ENCODE results near the gene ZBTB7B.

Gene ZBTB7B

DNA sequence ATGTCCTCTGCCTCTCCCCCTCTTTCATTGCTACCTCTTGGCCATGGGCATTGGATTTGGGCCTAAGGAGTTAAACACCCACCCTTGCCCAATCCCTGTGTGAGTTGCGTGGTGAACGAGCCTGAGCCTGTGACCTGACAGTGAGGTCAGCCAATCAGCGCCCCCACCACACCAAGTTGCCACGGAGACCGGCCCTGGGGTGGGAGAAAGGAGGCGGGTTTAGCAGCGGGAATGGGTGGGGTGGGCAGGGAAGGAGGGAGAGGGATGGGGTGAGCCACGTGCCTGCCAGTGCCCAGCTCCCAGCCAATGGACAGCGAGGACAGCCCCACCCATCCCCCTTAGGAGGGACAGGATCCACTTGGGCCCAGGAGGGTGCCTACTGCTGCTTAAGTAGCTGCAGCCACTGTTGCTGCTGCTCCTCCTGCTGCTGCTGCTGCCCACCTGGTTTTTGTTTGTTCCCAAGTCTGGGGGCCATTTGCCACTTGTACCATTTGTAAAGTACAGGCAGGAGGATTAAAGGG is 9.5 kb downstream of the ZBTB7B start:
- H3K27ac ChIP-seq (ENCODE audit: low read length): no peak overlapping the region
- peaks cover 15% of the 10 kb centered on the region; the same call in 1 of the 2 replicates for H3K79me2 ChIP-seq (ENCODE audit: low read length)
- H3K4me1 ChIP-seq (ENCODE audit: low read length): peaks cover 42% of the 10 kb centered on the region
- no peaks in the 10 kb centered on the region for H3K27me3 ChIP-seq (ENCODE audit: low read depth, low read length)
- no peak overlapping the region for H2AFZ ChIP-seq (ENCODE audit: low read depth, low read length)
- H3K9ac ChIP-seq (ENCODE audit: low read length): no peak overlapping the region
- H3K9me3 ChIP-seq (ENCODE audit: insufficient read depth, low read length): no peaks in the 10 kb centered on the region
- H3K4me2 ChIP-seq (ENCODE audit: low read length): no peak overlapping the region
- no peak overlapping the region for H3K4me3 ChIP-seq (ENCODE audit: low read length)
- TF ChIP-seq, protein P1, sequence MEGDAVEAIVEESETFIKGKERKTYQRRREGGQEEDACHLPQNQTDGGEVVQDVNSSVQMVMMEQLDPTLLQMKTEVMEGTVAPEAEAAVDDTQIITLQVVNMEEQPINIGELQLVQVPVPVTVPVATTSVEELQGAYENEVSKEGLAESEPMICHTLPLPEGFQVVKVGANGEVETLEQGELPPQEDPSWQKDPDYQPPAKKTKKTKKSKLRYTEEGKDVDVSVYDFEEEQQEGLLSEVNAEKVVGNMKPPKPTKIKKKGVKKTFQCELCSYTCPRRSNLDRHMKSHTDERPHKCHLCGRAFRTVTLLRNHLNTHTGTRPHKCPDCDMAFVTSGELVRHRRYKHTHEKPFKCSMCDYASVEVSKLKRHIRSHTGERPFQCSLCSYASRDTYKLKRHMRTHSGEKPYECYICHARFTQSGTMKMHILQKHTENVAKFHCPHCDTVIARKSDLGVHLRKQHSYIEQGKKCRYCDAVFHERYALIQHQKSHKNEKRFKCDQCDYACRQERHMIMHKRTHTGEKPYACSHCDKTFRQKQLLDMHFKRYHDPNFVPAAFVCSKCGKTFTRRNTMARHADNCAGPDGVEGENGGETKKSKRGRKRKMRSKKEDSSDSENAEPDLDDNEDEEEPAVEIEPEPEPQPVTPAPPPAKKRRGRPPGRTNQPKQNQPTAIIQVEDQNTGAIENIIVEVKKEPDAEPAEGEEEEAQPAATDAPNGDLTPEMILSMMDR (IDR thresholded peaks at IDR 0.05; ENCODE audit: low read depth, low read length): no peak
- TF ChIP-seq EZH2phosphoT487 (IDR thresholded peaks at IDR 0.05; ENCODE audit: low read depth): no peak
- H3K36me3 ChIP-seq (replicated peaks; ENCODE audit: low read depth, low read length): peaks cover 28% of the 10 kb centered on the region
- H4K20me1 ChIP-seq (ENCODE audit: insufficient read depth, low read length): peaks cover 60% of the 10 kb centered on the region

- H3K4me2 ChIP-seq (ENCODE audit: low read length): no peak overlapping the region
- H3K4me1 ChIP-seq (ENCODE audit: low read length): peaks cover 42% of the 10 kb centered on the region
- H4K20me1 ChIP-seq (ENCODE audit: insufficient read depth, low read length): peaks cover 53% of the 10 kb centered on the region
- no peaks in the 10 kb centered on the region for H3K27me3 ChIP-seq (ENCODE audit: low read depth, low read length)
- no peak overlapping the region for H2AFZ ChIP-seq (ENCODE audit: low read depth, low read length)
- no peak overlapping the region for H3K4me3 ChIP-seq (ENCODE audit: low read length)
- no peak overlapping the region for H3K27ac ChIP-seq (ENCODE audit: low read length)
- H3K9me3 ChIP-seq (ENCODE audit: insufficient read depth, low read length): no peaks in the 10 kb centered on the region
- TF ChIP-seq, protein P1 (IDR thresholded peaks at IDR 0.05; ENCODE audit: low read depth, low read length): no peak
- no peak for TF ChIP-seq EZH2phosphoT487 (IDR thresholded peaks at IDR 0.05; ENCODE audit: low read depth)
- peaks cover 28% of the 10 kb centered on the region for H3K36me3 ChIP-seq (replicated peaks; ENCODE audit: low read depth, low read length)
- H3K79me2 ChIP-seq (ENCODE audit: low read length): peaks cover 6% of the 10 kb centered on the region; the same call in 1 of the 2 replicates
- no peak overlapping the region for H3K9ac ChIP-seq (ENCODE audit: low read length)
These were observed 10.4 kb downstream of the ZBTB7B start for GRCh38 chr1:155012776-155013602.

DNA sequence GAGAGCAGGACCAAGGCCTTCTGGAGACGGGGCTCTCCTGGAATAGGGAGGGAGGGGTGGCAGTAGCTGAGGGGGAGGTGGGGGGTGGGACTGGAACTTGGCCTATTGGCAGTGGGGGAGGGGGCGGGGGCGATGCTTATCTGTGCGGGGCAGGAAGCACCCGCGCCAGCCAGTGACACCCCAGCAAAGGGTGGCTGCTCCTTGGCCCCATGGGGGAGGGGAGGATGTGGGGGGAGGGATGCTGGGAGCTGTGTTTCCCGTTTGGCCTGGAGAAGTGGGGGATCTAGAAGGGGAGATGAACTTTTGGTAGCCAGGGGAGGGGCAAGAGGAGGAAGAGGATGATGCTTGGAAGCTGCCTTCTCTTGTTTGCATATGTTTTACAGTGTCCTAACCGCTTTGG is 11.0 kb downstream of the ZBTB7B start:
- Histone ChIP-seq H4K20me1 (ENCODE audit: insufficient read depth, low read length) (peaks cover 47% of the 10 kb centered on the region), H3K4me3 (ENCODE audit: low read length) (no peak overlapping the region), H3K9me3 (ENCODE audit: insufficient read depth, low read length) (no peaks in the 10 kb centered on the region), H3K27me3 (ENCODE audit: low read depth, low read length) (no peaks in the 10 kb centered on the region), H3K9ac (ENCODE audit: low read length) (no peak overlapping the region), H3K27ac (ENCODE audit: low read length) (no peak overlapping the region), H3K4me1 (ENCODE audit: low read length) (peaks cover 41% of the 10 kb centered on the region), H3K36me3 (replicated peaks; ENCODE audit: low read depth, low read length) (peaks cover 25% of the 10 kb centered on the region), H3K4me2 (ENCODE audit: low read length) (no peak overlapping the region), H3K79me2 (ENCODE audit: low read length) (no peaks in the 10 kb centered on the region), H2AFZ (ENCODE audit: low read depth, low read length) (no peak overlapping the region)
- TF ChIP-seq, protein P1 (IDR thresholded peaks at IDR 0.05; ENCODE audit: low read depth, low read length): no peak
- no peak for TF ChIP-seq EZH2phosphoT487 (IDR thresholded peaks at IDR 0.05; ENCODE audit: low read depth)

DNA sequence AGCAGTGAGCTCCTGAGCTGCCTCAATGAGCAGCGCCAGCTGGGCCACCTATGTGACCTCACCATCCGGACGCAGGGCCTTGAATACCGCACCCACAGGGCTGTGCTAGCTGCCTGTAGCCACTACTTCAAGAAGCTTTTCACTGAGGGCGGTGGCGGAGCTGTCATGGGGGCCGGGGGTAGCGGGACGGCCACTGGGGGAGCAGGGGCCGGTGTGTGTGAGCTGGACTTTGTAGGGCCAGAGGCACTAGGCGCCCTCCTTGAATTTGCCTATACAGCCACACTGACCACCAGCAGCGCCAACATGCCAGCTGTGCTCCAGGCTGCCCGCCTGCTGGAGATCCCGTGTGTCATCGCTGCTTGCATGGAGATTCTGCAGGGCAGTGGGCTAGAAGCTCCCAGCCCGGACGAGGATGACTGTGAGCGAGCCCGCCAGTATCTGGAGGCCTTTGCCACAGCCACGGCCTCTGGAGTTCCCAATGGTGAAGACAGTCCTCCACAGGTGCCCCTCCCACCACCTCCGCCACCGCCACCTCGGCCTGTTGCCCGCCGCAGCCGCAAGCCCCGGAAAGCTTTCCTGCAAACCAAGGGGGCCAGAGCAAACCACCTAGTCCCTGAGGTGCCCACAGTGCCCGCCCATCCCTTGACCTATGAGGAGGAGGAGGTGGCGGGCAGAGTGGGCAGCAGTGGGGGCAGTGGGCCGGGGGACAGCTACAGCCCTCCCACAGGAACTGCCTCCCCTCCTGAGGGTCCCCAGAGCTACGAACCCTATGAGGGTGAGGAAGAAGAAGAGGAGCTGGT is 12.3 kb downstream of the ZBTB7B start:
- Histone ChIP-seq H3K4me3 (ENCODE audit: low read length) (no peak overlapping the region), H3K79me2 (ENCODE audit: low read length) (no peaks in the 10 kb centered on the region), H3K4me2 (ENCODE audit: low read length) (no peak overlapping the region), H3K9ac (ENCODE audit: low read length) (no peak overlapping the region), H4K20me1 (ENCODE audit: insufficient read depth, low read length) (peaks cover 40% of the 10 kb centered on the region), H2AFZ (ENCODE audit: low read depth, low read length) (no peak overlapping the region), H3K36me3 (replicated peaks; ENCODE audit: low read depth, low read length) (peaks cover 29% of the 10 kb centered on the region), H3K27ac (ENCODE audit: low read length) (no peak overlapping the region), H3K27me3 (ENCODE audit: low read depth, low read length) (no peaks in the 10 kb centered on the region), H3K9me3 (ENCODE audit: insufficient read depth, low read length) (no peaks in the 10 kb centered on the region), H3K4me1 (ENCODE audit: low read length) (peaks cover 33% of the 10 kb centered on the region)
- TF ChIP-seq, protein P1 (IDR thresholded peaks at IDR 0.05; ENCODE audit: low read depth, low read length): no peak
- no peak for TF ChIP-seq EZH2phosphoT487 (IDR thresholded peaks at IDR 0.05; ENCODE audit: low read depth)
